CD8-positive, alpha-beta memory T cell (primary cell): Measurements from ENCODE around the gene AP3M1. TPM values are rescaled to one million over a fixed set of nuclear protein-coding genes. Genes with fewer than 3 reads are reported as not detected.
"Not testable (repeated sequence)": the region's sequence is repeated elsewhere in the genome, so short reads cannot be mapped to it uniquely, and the experiment has no call there.

ENCODE experiments used
- CTCF ChIA-PET: fragments of 350-600 bp; sonication (Branson Sonifier 250); formaldehyde crosslinking; loops from one replicate; lab custom pipeline; 2021; ENCODE audit warnings: antibody characterized with exemption; lab: Charles Lee
- POLR2A ChIA-PET: fragments of 350-600 bp; sonication (Branson Sonifier 250); formaldehyde crosslinking; loops from one replicate; lab custom pipeline; 2021; ENCODE audit warnings: antibody characterized with exemption; lab: Charles Lee
- DNase-seq, 5 donors: peaks; one replicate each; pipeline versions ENCODE4 v3.0.0 to v3.0.0-alpha.2; 2020 to 2022; ENCODE audit warnings: mixed read lengths in 1 of 5
- H3K27ac ChIP-seq: one replicate; pipeline ENCODE4 v1.7.0; 2013; ENCODE audit warnings: low read depth, mild to moderate bottlenecking, low read length, moderate library complexity
- H3K27me3 ChIP-seq: 2 replicates; pipeline ENCODE4 v1.7.0; 2013; ENCODE audit warnings: low read length, mild to moderate bottlenecking; ENCODE audit not compliant: insufficient read depth, poor library complexity, severe bottlenecking
- H3K36me3 ChIP-seq: 2 replicates; pipeline ENCODE4 v1.7.0; 2013; ENCODE audit warnings: mild to moderate bottlenecking, low read length, moderate library complexity; ENCODE audit not compliant: insufficient read depth
- H3K4me1 ChIP-seq: 2 replicates; pipeline ENCODE4 v1.7.0; 2013; ENCODE audit warnings: mild to moderate bottlenecking, low read length, moderate library complexity; ENCODE audit not compliant: insufficient read depth
- H3K4me3 ChIP-seq: 2 replicates; pipeline ENCODE4 v1.7.0; 2013; ENCODE audit warnings: mild to moderate bottlenecking, low read length
- H3K9me3 ChIP-seq: 2 replicates; pipeline ENCODE4 v1.7.0; 2013; ENCODE audit warnings: mild to moderate bottlenecking, low read length
- H3K27ac Mint-ChIP-seq, 8 donors: one replicate each; pipeline ENCODE4 v1.8.0; 2020 to 2021; ENCODE audit warnings: mixed read lengths in 8 of 8, mild to moderate bottlenecking in 6 of 8, inconsistent platforms in 3 of 8, moderate library complexity in 3 of 8
- H3K27me3 Mint-ChIP-seq, 2 donors: one replicate each; pipeline ENCODE4 v1.8.0; 2020 to 2021; ENCODE audit warnings: mixed read lengths in 2 of 2, mild to moderate bottlenecking in 1 of 2, moderate library complexity in 1 of 2
- H3K36me3 Mint-ChIP-seq, 3 donors: one replicate each; pipeline ENCODE4 v1.8.0; 2020 to 2021; ENCODE audit warnings: mixed read lengths in 3 of 3, inconsistent platforms in 1 of 3, mild to moderate bottlenecking in 1 of 3
- H3K4me1 Mint-ChIP-seq, 3 donors: one replicate each; pipeline ENCODE4 v1.8.0; 2020 to 2021; ENCODE audit warnings: mixed read lengths in 3 of 3, inconsistent platforms in 1 of 3, mild to moderate bottlenecking in 1 of 3
- H3K4me3 Mint-ChIP-seq, 7 donors: one replicate each; pipeline ENCODE4 v1.8.0; 2020 to 2021; ENCODE audit warnings: mixed read lengths in 7 of 7, mild to moderate bottlenecking in 6 of 7, moderate library complexity in 4 of 7, inconsistent platforms in 2 of 7
- H3K9me3 Mint-ChIP-seq, 5 donors: one replicate each; pipeline ENCODE4 v1.8.0; 2020 to 2022; ENCODE audit warnings: mixed read lengths in 5 of 5, mild to moderate bottlenecking in 3 of 5, moderate library complexity in 2 of 5, inconsistent platforms in 1 of 5
- polyA plus RNA-seq: library from polyadenylated mRNA; unstranded; fragments of 300-500 nt; fragmentation: Illumina TruSeq; gene quantifications from one replicate; pipeline ENCODE4 v1.2.3, GENCODE V29; 2021
- total RNA-seq, 2 experiments: library from RNA; stranded (reverse); gene quantifications; one replicate each; pipeline ENCODE4 v1.2.3, GENCODE V29; 2021

The AP3M1 gene
- total and polyA plus RNA-seq, 3 experiments from 2014 or later: 34.5 to 62.1 (median 59.7) TPM

DNA sequence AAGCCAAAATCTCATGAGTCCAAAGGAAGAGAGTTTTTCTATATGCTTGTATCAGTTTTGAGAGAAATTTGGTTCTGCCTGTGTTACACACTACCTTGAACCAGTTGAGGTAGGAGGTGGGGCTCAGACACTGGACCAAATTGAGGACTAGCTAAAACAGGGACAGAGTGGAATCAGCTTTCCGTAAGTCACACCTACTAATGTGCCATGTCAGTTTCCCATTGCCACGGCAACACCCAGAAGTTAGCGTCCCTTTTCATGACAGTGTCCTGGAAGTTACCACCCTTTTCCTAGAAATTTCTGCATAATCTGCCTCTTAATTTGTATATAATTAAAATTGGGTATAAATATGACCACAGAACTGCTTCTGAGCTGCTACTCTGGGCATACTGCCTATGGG, 9.4 kb upstream of the AP3M1 start:
- Histone ChIP-seq H3K27me3 (no peaks in the 10 kb centered on the region), H3K27ac (no peak overlapping the region), H3K9me3 (no peaks in the 10 kb centered on the region), H3K36me3 (no peaks in the 10 kb centered on the region), H3K4me3 (no peak overlapping the region), H3K4me1 (peaks cover 5% of the 10 kb centered on the region)
- POLR2A ChIA-PET: interaction anchor here (0.6 kb wide), 1 partner anchor 866 kb away, joined by 4 read pairs; no protein-coding TSS in a partner anchor
- H3K4me3 Mint-ChIP-seq: no peak overlapping the region
- no peak overlapping the region for H3K27ac Mint-ChIP-seq
- no peaks in the 10 kb centered on the region for H3K27me3 Mint-ChIP-seq
- DNase-seq: no peak
- CTCF ChIA-PET: no interaction called here
- H3K36me3 Mint-ChIP-seq: peaks cover 0 to 9% (median 5%) of the 10 kb centered on the region in 3 donors
- H3K4me1 Mint-ChIP-seq: peaks cover 10 to 27% (median 21%) of the 10 kb centered on the region in 3 donors
- no peaks in the 10 kb centered on the region for H3K9me3 Mint-ChIP-seq

DNA sequence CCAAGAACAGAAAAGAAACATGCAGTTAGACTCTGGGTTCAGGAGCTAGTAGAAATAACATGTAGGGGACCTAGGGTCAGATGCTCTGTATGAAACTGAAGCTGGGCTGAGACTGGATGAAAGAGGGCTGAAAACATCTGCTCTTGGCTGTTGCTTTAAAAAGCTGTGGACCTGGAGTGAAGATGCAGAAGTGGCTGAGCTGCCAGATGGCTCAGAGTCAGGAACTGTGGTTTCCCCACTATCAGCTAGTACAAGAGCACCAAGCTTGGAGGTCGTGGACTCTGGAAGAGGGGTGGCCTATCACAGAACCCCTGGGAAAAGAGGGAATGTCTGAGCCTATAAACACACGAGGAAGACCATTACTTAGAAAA, 6.3 kb upstream of the AP3M1 start:
- H3K9me3 ChIP-seq: no peaks in the 10 kb centered on the region
- Mint-ChIP-seq H3K27ac (peak overlapping the region in 1 of 8 donors; percentile 23), H3K9me3 (no peaks in the 10 kb centered on the region), H3K27me3 (no peaks in the 10 kb centered on the region), H3K4me1 (peaks cover 21 to 43% (median 35%) of the 10 kb centered on the region in 3 donors), H3K4me3 (no peak overlapping the region), H3K36me3 (peaks cover 0 to 4% (median 3%) of the 10 kb centered on the region in 3 donors)
- no peak overlapping the region for H3K27ac ChIP-seq
- peaks cover 8% of the 10 kb centered on the region for H3K4me1 ChIP-seq
- H3K27me3 ChIP-seq: no peaks in the 10 kb centered on the region
- no peak overlapping the region for H3K4me3 ChIP-seq
- ChIA-PET CTCF (interaction anchor here (1.0 kb wide), 1 partner anchor 8 kb away, joined by 3 read pairs; no protein-coding TSS in a partner anchor), POLR2A (no interaction called here)
- H3K36me3 ChIP-seq: no peaks in the 10 kb centered on the region
- DNase-seq: no peak

- H3K9me3 Mint-ChIP-seq: no peaks in the 10 kb centered on the region
- ChIA-PET CTCF (no interaction called here), POLR2A (no interaction called here)
- Histone ChIP-seq H3K9me3 (no peaks in the 10 kb centered on the region), H3K4me3 (no peak overlapping the region), H3K27me3 (no peaks in the 10 kb centered on the region), H3K27ac (no peak overlapping the region), H3K4me1 (peaks cover 23% of the 10 kb centered on the region), H3K36me3 (no peaks in the 10 kb centered on the region)
- no peak overlapping the region for H3K27ac Mint-ChIP-seq
- peaks cover 0 to 3% (median 2%) of the 10 kb centered on the region in 3 donors for H3K36me3 Mint-ChIP-seq
- peaks cover 24 to 43% (median 37%) of the 10 kb centered on the region in 3 donors for H3K4me1 Mint-ChIP-seq
- peak overlapping the region in 1 of 7 donors; percentile 76 for H3K4me3 Mint-ChIP-seq
- DNase-seq: no peak
- no peaks in the 10 kb centered on the region for H3K27me3 Mint-ChIP-seq
Measured at GRCh38 chr10:74153676-74154075, 3.0 kb upstream of the AP3M1 start.

DNA sequence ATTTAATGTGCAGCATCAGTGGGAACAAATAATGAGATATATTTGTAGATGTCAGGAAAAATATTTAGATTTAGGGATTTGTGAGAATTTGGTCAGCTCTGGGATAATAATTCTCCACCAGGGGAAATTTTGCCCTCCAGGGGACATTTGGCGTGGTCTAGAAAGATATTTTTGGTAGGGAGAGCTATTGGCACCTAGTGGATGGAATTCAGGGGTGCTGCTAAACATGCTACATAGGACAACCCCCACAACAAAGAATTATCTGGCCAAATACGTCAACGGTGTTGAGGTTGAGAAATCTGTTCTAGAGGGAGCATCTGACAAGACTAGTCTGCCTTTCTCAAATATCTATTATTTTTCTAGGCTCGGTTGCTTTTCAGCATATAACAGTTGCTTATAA, 2.5 kb upstream of the AP3M1 start:
- CTCF ChIA-PET: interaction anchor here (0.6 kb wide), 1 partner anchor 21 kb away, joined by 3 read pairs; no protein-coding TSS in a partner anchor
- peaks cover 0 to 4% (median 4%) of the 10 kb centered on the region in 3 donors for H3K36me3 Mint-ChIP-seq
- peaks cover 25% of the 10 kb centered on the region for H3K4me1 ChIP-seq

DNA sequence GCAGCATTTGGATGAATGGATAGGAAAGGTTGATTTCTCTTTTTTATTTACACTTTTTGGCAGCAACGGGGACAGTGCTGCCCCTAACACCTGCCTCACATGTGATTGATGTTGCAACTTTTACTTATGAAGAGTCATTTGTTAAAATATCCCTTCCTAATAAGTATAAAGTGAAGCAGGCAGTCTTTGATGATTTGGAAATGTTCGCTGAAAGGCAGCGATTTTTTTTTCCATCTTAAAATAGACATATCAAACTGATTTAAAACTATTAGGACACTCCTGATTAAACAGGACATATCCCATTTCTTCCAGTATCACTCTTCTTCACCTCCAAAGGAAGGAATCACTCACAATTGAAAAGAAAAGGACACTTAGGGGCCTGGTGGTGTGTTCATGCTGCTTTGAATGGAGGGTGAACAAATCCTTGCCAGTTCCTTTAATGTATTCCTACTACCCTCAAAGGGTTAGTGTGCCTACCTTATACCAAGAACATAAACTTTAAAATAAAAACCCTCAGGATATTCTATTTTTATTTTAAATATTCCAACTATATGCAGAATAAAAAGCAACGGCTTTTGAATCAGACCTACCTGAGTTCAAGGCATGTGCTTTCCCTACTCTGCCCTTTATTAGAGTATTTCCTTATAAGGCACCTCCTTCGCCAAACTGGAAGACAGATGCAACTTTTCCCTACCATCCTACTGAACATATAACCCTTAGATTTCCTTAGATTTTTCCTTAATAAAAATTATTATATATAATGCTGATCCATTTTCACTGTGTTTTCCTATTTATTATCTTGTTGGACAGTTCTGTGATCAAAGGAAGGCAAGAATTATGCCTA, 1.5 kb upstream of the AP3M1 start:
- no peaks in the 10 kb centered on the region for H3K27me3 ChIP-seq
- peaks cover 28% of the 10 kb centered on the region for H3K4me1 ChIP-seq
- Mint-ChIP-seq H3K4me3 (peak overlapping the region in 1 of 7 donors; percentile 14), H3K36me3 (peaks cover 0 to 11% (median 7%) of the 10 kb centered on the region in 3 donors), H3K27me3 (no peaks in the 10 kb centered on the region), H3K27ac (peak overlapping the region in 4 of 8 donors; percentile 39 to 93 (median 54)), H3K4me1 (peaks cover 36 to 57% (median 52%) of the 10 kb centered on the region in 3 donors), H3K9me3 (no peaks in the 10 kb centered on the region)
- ChIA-PET POLR2A (interaction anchor here (1.9 kb wide), 1 partner anchor 24 kb away, joined by 12 read pairs; no protein-coding TSS in a partner anchor), CTCF (interaction anchor here (2.3 to 2.9 kb wide), 2 partner anchors 61 to 83 kb away, joined by 13 to 19 read pairs; no protein-coding TSS in a partner anchor)
- H3K36me3 ChIP-seq: no peaks in the 10 kb centered on the region
- no peak for DNase-seq
- peak overlapping the region; percentile 89 for H3K4me3 ChIP-seq
- H3K9me3 ChIP-seq: no peaks in the 10 kb centered on the region
- H3K27ac ChIP-seq: peak overlapping the region; percentile 88

More for the DNA sequence above, 2.5 kb upstream of the AP3M1 start:
- Histone ChIP-seq H3K27me3 (no peaks in the 10 kb centered on the region), H3K27ac (no peak overlapping the region), H3K4me3 (no peak overlapping the region), H3K9me3 (no peaks in the 10 kb centered on the region), H3K36me3 (no peaks in the 10 kb centered on the region)
- Mint-ChIP-seq H3K9me3 (no peaks in the 10 kb centered on the region), H3K27me3 (no peaks in the 10 kb centered on the region), H3K4me1 (peaks cover 29 to 48% (median 42%) of the 10 kb centered on the region in 3 donors), H3K27ac (peak overlapping the region in 1 of 8 donors; percentile 39), H3K4me3 (peak overlapping the region in 4 of 7 donors; percentile 30 to 76 (median 40))
- no peak for DNase-seq
- POLR2A ChIA-PET: interaction anchor here (0.6 kb wide), 1 partner anchor 98 kb away, joined by 5 read pairs; no protein-coding TSS in a partner anchor

- peak; percentile 99 to 100 (median 100) for DNase-seq
- H3K36me3 ChIP-seq: no peaks in the 10 kb centered on the region
- H3K27me3 ChIP-seq: no peaks in the 10 kb centered on the region
- Mint-ChIP-seq H3K4me1 (peaks cover 38 to 58% (median 51%) of the 10 kb centered on the region in 3 donors), H3K36me3 (peaks cover 0 to 16% (median 4%) of the 10 kb centered on the region in 3 donors), H3K9me3 (no peaks in the 10 kb centered on the region), H3K27me3 (no peaks in the 10 kb centered on the region), H3K27ac (peak within 1 kb of the TSS in 4 of 8 donors; percentile 39 to 93 (median 54)), H3K4me3 (no peak within 1 kb of the TSS)
- POLR2A ChIA-PET: interaction anchor here (0.6 to 1.9 kb wide), 6 partner anchors 25 to 1083 kb away, joined by 3 to 12 read pairs (median 4); no protein-coding TSS in a partner anchor
- peaks cover 32% of the 10 kb centered on the region for H3K4me1 ChIP-seq
- CTCF ChIA-PET: interaction anchor here (0.9 to 2.9 kb wide), 10 partner anchors 20 to 1084 kb away, joined by 3 to 19 read pairs (median 6); partner anchors contain the start of gene COMTD1
- H3K27ac ChIP-seq: peak within 1 kb of the TSS; percentile 88
- H3K9me3 ChIP-seq: no peaks in the 10 kb centered on the region
- H3K4me3 ChIP-seq: peak within 1 kb of the TSS; percentile 89
Measured at GRCh38 chr10:74150990-74151878, 606 bp upstream of the AP3M1 start, which contains the start of gene ADK. ADK (plus strand) TSS chr10:74151221; CDS start chr10:74151279, 58 bp downstream.

GRCh38 chr10:74146980-74147379, 3.6 kb downstream of the AP3M1 start:
- Mint-ChIP-seq H3K4me1 (peaks cover 37 to 50% (median 46%) of the 10 kb centered on the region in 3 donors), H3K36me3 (peaks cover 0 to 28% (median 4%) of the 10 kb centered on the region in 3 donors), H3K4me3 (peak overlapping the region in 2 of 7 donors; percentile 37 to 61)
- H3K27ac ChIP-seq, H3K27me3 ChIP-seq, H3K36me3 ChIP-seq, H3K9me3 ChIP-seq, H3K27ac Mint-ChIP-seq, DNase-seq, H3K27me3 Mint-ChIP-seq, POLR2A ChIA-PET, H3K4me3 ChIP-seq, H3K9me3 Mint-ChIP-seq: not testable (repeated sequence)
- H3K4me1 ChIP-seq: peaks cover 29% of the 10 kb centered on the region
- CTCF ChIA-PET: interaction anchor here (1.1 kb wide), 1 partner anchor 67 kb away, joined by 3 read pairs; no protein-coding TSS in a partner anchor
